ENCODE measurements around the gene ZSWIM8.

ZSWIM8 gene

GRCh38 chr10:73781879-73782748, 3.3 kb upstream of the ZSWIM8 start, which contains the start of gene CHCHD1 (continued):
- TF ChIP-seq ZNF423 (tag by site-specific recombination; IDR thresholded peaks at IDR 0.05), result no peak
- TF ChIP-seq, protein P1, sequence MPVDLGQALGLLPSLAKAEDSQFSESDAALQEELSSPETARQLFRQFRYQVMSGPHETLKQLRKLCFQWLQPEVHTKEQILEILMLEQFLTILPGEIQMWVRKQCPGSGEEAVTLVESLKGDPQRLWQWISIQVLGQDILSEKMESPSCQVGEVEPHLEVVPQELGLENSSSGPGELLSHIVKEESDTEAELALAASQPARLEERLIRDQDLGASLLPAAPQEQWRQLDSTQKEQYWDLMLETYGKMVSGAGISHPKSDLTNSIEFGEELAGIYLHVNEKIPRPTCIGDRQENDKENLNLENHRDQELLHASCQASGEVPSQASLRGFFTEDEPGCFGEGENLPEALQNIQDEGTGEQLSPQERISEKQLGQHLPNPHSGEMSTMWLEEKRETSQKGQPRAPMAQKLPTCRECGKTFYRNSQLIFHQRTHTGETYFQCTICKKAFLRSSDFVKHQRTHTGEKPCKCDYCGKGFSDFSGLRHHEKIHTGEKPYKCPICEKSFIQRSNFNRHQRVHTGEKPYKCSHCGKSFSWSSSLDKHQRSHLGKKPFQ (tag by site-specific recombination; IDR thresholded peaks at IDR 0.05), result no peak
- 0 out of 2 replicates have a peak, but pooled peaks have one; percentile 20 for TF ChIP-seq OSR2 (tag by site-specific recombination; IDR thresholded peaks at IDR 0.05)
- TF ChIP-seq EGR2 (tag by site-specific recombination; IDR thresholded peaks at IDR 0.05; ENCODE audit: low read depth), result peak; percentile 61; the same call in 1 of the 2 replicates
- TF ChIP-seq ZNF704 (tag by site-specific recombination; IDR thresholded peaks at IDR 0.05), result no peak
- TF ChIP-seq, protein P2, sequence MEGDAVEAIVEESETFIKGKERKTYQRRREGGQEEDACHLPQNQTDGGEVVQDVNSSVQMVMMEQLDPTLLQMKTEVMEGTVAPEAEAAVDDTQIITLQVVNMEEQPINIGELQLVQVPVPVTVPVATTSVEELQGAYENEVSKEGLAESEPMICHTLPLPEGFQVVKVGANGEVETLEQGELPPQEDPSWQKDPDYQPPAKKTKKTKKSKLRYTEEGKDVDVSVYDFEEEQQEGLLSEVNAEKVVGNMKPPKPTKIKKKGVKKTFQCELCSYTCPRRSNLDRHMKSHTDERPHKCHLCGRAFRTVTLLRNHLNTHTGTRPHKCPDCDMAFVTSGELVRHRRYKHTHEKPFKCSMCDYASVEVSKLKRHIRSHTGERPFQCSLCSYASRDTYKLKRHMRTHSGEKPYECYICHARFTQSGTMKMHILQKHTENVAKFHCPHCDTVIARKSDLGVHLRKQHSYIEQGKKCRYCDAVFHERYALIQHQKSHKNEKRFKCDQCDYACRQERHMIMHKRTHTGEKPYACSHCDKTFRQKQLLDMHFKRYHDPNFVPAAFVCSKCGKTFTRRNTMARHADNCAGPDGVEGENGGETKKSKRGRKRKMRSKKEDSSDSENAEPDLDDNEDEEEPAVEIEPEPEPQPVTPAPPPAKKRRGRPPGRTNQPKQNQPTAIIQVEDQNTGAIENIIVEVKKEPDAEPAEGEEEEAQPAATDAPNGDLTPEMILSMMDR (tag by site-specific recombination; IDR thresholded peaks at IDR 0.05), result peak; percentile 31; the same call in 1 of the 2 replicates
- no peak for TF ChIP-seq ZNF416 (tag by site-specific recombination; IDR thresholded peaks at IDR 0.05)
- no peak for TF ChIP-seq ZNF654 (tag by site-specific recombination; IDR thresholded peaks at IDR 0.05; ENCODE audit: low read depth)
- no peak for TF ChIP-seq ZNF785 (tag by site-specific recombination; IDR thresholded peaks at IDR 0.05)
- TF ChIP-seq ZSCAN23 (tag by site-specific recombination; IDR thresholded peaks at IDR 0.05), result no peak
- TF ChIP-seq ZEB2 (tag by site-specific recombination; IDR thresholded peaks at IDR 0.05), result peak; percentile 81
- no peak for TF ChIP-seq ZBTB49 (tag by site-specific recombination; IDR thresholded peaks at IDR 0.05; ENCODE audit: low read depth)
- no peak for TF ChIP-seq HOXC10 (CRISPR knock-in tag; IDR thresholded peaks at IDR 0.05)

- H3K9me3 ChIP-seq (ENCODE audit: control insufficient read depth, insufficient read depth, low read depth, low read length), result no peaks in the 10 kb centered on the region
- H3K4me3 ChIP-seq (ENCODE audit: low read depth, low read length), result peak overlapping the region; percentile 94
- H3K36me3 ChIP-seq (ENCODE audit: control insufficient read depth in 2 of 2, insufficient read depth in 1 of 2, low read length in 2 of 2), result peaks cover 23 to 30% of the 10 kb centered on the region in 2 experiments
- CTCF ChIA-PET, result no interaction called here
- H3K4me1 ChIP-seq (ENCODE audit: control insufficient read depth, insufficient read depth, low read length), result peaks cover 12% of the 10 kb centered on the region; the same call in 1 of the 2 replicates
- H3K27ac ChIP-seq (ENCODE audit: extremely low read depth, low read depth, low read length), result peak overlapping the region; percentile 89; the same call in 1 of the 2 replicates
- POLR2A ChIA-PET, result interaction anchor here (0.6 to 5.1 kb wide), 4 partner anchors 8 to 89 kb away, joined by 3 to 60 read pairs (median 7); partner anchors contain the start of gene SEC24C
- TF ChIP-seq GLIS1 (tag by site-specific recombination; IDR thresholded peaks at IDR 0.05), result no peak
- TF ChIP-seq ZNF274 (IDR thresholded peaks at IDR 0.05; ENCODE audit: low read length), result no peak
- TF ChIP-seq ZNF274 (tag by site-specific recombination; IDR thresholded peaks at IDR 0.05; ENCODE audit: borderline replicate concordance), result no peak
- no peak for TF ChIP-seq FEZF1 (tag by site-specific recombination; IDR thresholded peaks at IDR 0.05)
- TF ChIP-seq, protein P3, sequence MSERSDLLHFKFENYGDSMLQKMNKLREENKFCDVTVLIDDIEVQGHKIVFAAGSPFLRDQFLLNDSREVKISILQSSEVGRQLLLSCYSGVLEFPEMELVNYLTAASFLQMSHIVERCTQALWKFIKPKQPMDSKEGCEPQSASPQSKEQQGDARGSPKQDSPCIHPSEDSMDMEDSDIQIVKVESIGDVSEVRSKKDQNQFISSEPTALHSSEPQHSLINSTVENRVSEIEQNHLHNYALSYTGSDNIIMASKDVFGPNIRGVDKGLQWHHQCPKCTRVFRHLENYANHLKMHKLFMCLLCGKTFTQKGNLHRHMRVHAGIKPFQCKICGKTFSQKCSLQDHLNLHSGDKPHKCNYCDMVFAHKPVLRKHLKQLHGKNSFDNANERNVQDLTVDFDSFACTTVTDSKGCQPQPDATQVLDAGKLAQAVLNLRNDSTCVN (tag by site-specific recombination; optimal IDR thresholded peaks at IDR 0.05), result no peak
- no peak for TF ChIP-seq ZNF248 (tag by site-specific recombination; IDR thresholded peaks at IDR 0.05)
- no peak for TF ChIP-seq ZNF768 (tag by site-specific recombination; IDR thresholded peaks at IDR 0.05)
- TF ChIP-seq ZNF501 (tag by site-specific recombination; IDR thresholded peaks at IDR 0.05), result no peak
- TF ChIP-seq PATZ1 (tag by site-specific recombination; IDR thresholded peaks at IDR 0.05), result no peak
- TF ChIP-seq KLF8 (tag by site-specific recombination; IDR thresholded peaks at IDR 0.05), result no peak
These were observed 2.7 kb upstream of the ZSWIM8 start for GRCh38 chr10:73782749-73783085.

All from HEK293 (cell line).